K562 (cell line): Measurements from ENCODE around the gene TSSK2. TPM values are rescaled to one million over a fixed set of nuclear protein-coding genes. Genes with fewer than 3 reads are reported as not detected.

Experiments
- ELF2 ChIP-seq: fragments of 250-450 bp; sonication (Bioruptor Pico); IDR thresholded peaks from 2 replicates; pipeline ENCODE4 v1.5.0; 2021; ENCODE audit warnings: mild to moderate bottlenecking
- MYBL2 ChIP-seq, 2 experiments: fragments of 450-650 bp in 1 of 2; sonication (generic) in 1 of 2; formaldehyde crosslinking in 1 of 2; IDR thresholded peaks; 2 replicates each; pipeline versions ENCODE4 v1.6.1 to v1.8.1; 2017 to 2022; ENCODE audit warnings: borderline replicate concordance in 1 of 2, inconsistent platforms in 1 of 2, low read depth in 1 of 2, mild to moderate bottlenecking in 1 of 2, missing genetic modification reagents in 1 of 2, moderate library complexity in 1 of 2
- NRF1 ChIP-seq, 2 experiments: fragments of 450-650 bp; IDR thresholded peaks in 1 of 2; conservative IDR thresholded peaks in 1 of 2; 2 replicates each; pipeline ENCODE4 v1.6.1; 2014; ENCODE audit warnings: mild to moderate bottlenecking in 2 of 2
- PHF20 ChIP-seq: fragments of 450-650 bp; IDR thresholded peaks from 2 replicates; pipeline ENCODE4 v1.6.1; 2018; ENCODE audit not compliant: partially characterized antibody
- PTBP1 ChIP-seq: fragments of 200-400 bp; formaldehyde crosslinking; IDR thresholded peaks from 2 replicates; pipeline ENCODE4 v1.6.1; 2017; ENCODE audit warnings: low read depth, low read length
- WHSC1 ChIP-seq: IDR thresholded peaks from one replicate; pipeline ENCODE4 v1.6.1; 2012; ENCODE audit warnings: low read length, control low read depth, inconsistent platforms
- ZBED1 ChIP-seq: IDR thresholded peaks from 2 replicates; pipeline ENCODE4 v1.6.1; 2014
- ZNF146 ChIP-seq: IDR thresholded peaks from one replicate; pipeline ENCODE4 v1.6.1; 2018; ENCODE audit warnings: missing compliant biosample characterization; ENCODE audit not compliant: unreplicated experiment
- ZNF282 ChIP-seq: sonication (generic); formaldehyde crosslinking; IDR thresholded peaks from 2 replicates; pipeline ENCODE4 v1.8.1; 2023; ENCODE audit warnings: missing genetic modification reagents
- polyA plus RNA-seq, 8 experiments: library from polyadenylated mRNA; depleted of rRNA in 4 of 8; stranded (reverse) in 5 of 8; unstranded in 3 of 8; fragments of >200 nt; fragmentation: Nextera tagmentation in 2 of 8; fragmentation: Illumina TruSeq in 1 of 8; extraction: Ambion mirVana in 2 of 8; extraction: Trizol in 1 of 8; gene quantifications; 2 replicates each; pipeline versions ENCODE4 v1.2.1 to v1.2.3, GENCODE V29; 2011 to 2014; ENCODE audit warnings: inconsistent platforms in 1 of 8, missing spikeins in 1 of 8
- total RNA-seq, 7 experiments: library from RNA; depleted of rRNA in 6 of 7; stranded (reverse); fragments of >200 nt in 6 of 7; fragmentation: Illumina TruSeq in 2 of 7; extraction: Trizol in 2 of 7; gene quantifications; 2 replicates each; pipeline versions ENCODE4 v1.2.1 to v1.2.3, GENCODE V29; 2011 to 2021; ENCODE audit warnings: low replicate concordance in 1 of 7
- TF ChIP-seq, protein P1 (sequence below): fragments of 200-800 bp; sonication (Bioruptor generic); IDR thresholded peaks from 2 replicates; pipeline ENCODE4 v1.6.1; 2016; ENCODE audit warnings: missing genetic modification characterization, missing compliant biosample characterization
- TF ChIP-seq, protein P2 (sequence below): fragments of 250-450 bp; sonication (Bioruptor Pico); IDR thresholded peaks from 2 replicates; pipeline ENCODE4 v1.8.0; 2021; ENCODE audit warnings: moderate library complexity, mild to moderate bottlenecking, inconsistent platforms
- TF ChIP-seq, protein P3 (sequence below): fragments of 450-650 bp; IDR thresholded peaks from 2 replicates; pipeline ENCODE4 v1.6.1; 2014; ENCODE audit warnings: low read depth, mild to moderate bottlenecking, moderate library complexity, borderline replicate concordance
- TF ChIP-seq, protein P4 (sequence below), 2 experiments: IDR thresholded peaks; 2 replicates each; pipeline ENCODE4 v1.6.1; 2011; ENCODE audit warnings: borderline replicate concordance in 1 of 2, control low read depth in 1 of 2, low read depth in 1 of 2, low read length in 1 of 2, mild to moderate bottlenecking in 1 of 2, mixed read lengths in 1 of 2, moderate library complexity in 1 of 2; ENCODE audit not compliant: insufficient read depth in 1 of 2, insufficient read length in 1 of 2, poor library complexity in 1 of 2, severe bottlenecking in 1 of 2; ENCODE audit errors: extremely low read depth in 1 of 2
- TF ChIP-seq, protein P5 (sequence below): fragments of 200-400 bp; formaldehyde crosslinking; IDR thresholded peaks from 2 replicates; pipeline ENCODE4 v1.6.1; 2017; ENCODE audit warnings: mild to moderate bottlenecking, low read depth, low read length, moderate library complexity

Gene TSSK2
- total and polyA plus RNA-seq, 9 of the 15 experiments (the other 6 are each of a cell fraction or from before 2014, with no cell fraction given) = 0.04 TPM; not detected in 8

DNA sequence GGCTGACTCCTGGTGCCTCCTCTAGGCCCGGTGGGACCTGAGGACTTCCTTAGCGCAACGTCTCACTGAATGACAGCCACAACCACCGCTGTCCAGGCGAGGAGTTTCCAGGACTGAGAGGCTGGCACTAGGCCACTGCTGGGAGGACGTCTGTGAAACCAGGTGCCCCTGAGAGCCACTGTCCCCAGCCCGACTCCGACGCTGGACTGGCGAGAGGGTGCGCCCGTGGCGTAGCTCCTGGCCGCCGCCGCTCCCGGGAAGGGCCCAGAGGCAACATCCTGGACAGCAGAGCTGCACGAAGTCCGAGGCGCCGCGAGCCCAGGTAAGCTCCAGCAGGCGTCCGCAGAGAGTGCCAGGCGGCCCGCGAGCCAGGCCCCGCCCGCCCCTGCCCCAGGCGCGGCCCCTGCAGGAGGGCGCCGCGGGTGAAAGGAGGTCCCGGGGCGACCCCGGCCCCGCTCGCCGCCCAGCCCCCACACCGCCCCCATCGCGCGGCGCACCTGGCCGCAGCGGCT, 9.4 kb upstream of the TSSK2 start (continued):
- TF ChIP-seq, protein P1, sequence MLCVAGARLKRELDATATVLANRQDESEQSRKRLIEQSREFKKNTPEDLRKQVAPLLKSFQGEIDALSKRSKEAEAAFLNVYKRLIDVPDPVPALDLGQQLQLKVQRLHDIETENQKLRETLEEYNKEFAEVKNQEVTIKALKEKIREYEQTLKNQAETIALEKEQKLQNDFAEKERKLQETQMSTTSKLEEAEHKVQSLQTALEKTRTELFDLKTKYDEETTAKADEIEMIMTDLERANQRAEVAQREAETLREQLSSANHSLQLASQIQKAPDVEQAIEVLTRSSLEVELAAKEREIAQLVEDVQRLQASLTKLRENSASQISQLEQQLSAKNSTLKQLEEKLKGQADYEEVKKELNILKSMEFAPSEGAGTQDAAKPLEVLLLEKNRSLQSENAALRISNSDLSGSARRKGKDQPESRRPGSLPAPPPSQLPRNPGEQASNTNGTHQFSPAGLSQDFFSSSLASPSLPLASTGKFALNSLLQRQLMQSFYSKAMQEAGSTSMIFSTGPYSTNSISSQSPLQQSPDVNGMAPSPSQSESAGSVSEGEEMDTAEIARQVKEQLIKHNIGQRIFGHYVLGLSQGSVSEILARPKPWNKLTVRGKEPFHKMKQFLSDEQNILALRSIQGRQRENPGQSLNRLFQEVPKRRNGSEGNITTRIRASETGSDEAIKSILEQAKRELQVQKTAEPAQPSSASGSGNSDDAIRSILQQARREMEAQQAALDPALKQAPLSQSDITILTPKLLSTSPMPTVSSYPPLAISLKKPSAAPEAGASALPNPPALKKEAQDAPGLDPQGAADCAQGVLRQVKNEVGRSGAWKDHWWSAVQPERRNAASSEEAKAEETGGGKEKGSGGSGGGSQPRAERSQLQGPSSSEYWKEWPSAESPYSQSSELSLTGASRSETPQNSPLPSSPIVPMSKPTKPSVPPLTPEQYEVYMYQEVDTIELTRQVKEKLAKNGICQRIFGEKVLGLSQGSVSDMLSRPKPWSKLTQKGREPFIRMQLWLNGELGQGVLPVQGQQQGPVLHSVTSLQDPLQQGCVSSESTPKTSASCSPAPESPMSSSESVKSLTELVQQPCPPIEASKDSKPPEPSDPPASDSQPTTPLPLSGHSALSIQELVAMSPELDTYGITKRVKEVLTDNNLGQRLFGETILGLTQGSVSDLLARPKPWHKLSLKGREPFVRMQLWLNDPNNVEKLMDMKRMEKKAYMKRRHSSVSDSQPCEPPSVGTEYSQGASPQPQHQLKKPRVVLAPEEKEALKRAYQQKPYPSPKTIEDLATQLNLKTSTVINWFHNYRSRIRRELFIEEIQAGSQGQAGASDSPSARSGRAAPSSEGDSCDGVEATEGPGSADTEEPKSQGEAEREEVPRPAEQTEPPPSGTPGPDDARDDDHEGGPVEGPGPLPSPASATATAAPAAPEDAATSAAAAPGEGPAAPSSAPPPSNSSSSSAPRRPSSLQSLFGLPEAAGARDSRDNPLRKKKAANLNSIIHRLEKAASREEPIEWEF (CRISPR knock-in tag) = no peak
- peak; percentile 43 for TF ChIP-seq ZBED1
- TF ChIP-seq, protein P2, sequence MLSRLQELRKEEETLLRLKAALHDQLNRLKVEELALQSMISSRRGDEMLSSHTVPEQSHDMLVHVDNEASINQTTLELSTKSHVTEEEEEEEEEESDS (CRISPR knock-in tag) = no peak
- 0 out of 2 replicates have a peak, but pooled peaks have one; percentile 25 for TF ChIP-seq PTBP1
- TF ChIP-seq, protein P3, sequence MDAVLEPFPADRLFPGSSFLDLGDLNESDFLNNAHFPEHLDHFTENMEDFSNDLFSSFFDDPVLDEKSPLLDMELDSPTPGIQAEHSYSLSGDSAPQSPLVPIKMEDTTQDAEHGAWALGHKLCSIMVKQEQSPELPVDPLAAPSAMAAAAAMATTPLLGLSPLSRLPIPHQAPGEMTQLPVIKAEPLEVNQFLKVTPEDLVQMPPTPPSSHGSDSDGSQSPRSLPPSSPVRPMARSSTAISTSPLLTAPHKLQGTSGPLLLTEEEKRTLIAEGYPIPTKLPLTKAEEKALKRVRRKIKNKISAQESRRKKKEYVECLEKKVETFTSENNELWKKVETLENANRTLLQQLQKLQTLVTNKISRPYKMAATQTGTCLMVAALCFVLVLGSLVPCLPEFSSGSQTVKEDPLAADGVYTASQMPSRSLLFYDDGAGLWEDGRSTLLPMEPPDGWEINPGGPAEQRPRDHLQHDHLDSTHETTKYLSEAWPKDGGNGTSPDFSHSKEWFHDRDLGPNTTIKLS = no peak
- TF ChIP-seq ELF2 (CRISPR knock-in tag) = no peak
- no peak for TF ChIP-seq ZNF282 (CRISPR knock-in tag)
- peak; percentile 31 for TF ChIP-seq ZNF146 (CRISPR knock-in tag)
- TF ChIP-seq, protein P4, sequence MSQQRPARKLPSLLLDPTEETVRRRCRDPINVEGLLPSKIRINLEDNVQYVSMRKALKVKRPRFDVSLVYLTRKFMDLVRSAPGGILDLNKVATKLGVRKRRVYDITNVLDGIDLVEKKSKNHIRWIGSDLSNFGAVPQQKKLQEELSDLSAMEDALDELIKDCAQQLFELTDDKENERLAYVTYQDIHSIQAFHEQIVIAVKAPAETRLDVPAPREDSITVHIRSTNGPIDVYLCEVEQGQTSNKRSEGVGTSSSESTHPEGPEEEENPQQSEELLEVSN (IDR thresholded peaks at IDR 0.05; ENCODE audit: borderline replicate concordance in 1 of 2, extremely low read depth in 1 of 2, insufficient read depth in 1 of 2, insufficient read length in 1 of 2, low read depth in 1 of 2, low read length in 1 of 2, poor library complexity in 1 of 2, severe bottlenecking in 1 of 2) = peak in 1 of 2 experiments; percentile 28
- no peak for TF ChIP-seq PHF20
- peak; percentile 25 for TF ChIP-seq WHSC1
- TF ChIP-seq MYBL2 (IDR thresholded peaks at IDR 0.05; ENCODE audit: low read depth) = no peak
- no peak for TF ChIP-seq MYBL2 (CRISPR knock-in tag; IDR thresholded peaks at IDR 0.05; ENCODE audit: borderline replicate concordance)
- TF ChIP-seq, protein P5, sequence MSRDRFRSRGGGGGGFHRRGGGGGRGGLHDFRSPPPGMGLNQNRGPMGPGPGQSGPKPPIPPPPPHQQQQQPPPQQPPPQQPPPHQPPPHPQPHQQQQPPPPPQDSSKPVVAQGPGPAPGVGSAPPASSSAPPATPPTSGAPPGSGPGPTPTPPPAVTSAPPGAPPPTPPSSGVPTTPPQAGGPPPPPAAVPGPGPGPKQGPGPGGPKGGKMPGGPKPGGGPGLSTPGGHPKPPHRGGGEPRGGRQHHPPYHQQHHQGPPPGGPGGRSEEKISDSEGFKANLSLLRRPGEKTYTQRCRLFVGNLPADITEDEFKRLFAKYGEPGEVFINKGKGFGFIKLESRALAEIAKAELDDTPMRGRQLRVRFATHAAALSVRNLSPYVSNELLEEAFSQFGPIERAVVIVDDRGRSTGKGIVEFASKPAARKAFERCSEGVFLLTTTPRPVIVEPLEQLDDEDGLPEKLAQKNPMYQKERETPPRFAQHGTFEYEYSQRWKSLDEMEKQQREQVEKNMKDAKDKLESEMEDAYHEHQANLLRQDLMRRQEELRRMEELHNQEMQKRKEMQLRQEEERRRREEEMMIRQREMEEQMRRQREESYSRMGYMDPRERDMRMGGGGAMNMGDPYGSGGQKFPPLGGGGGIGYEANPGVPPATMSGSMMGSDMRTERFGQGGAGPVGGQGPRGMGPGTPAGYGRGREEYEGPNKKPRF = no peak
- TF ChIP-seq NRF1 (conservative IDR thresholded peaks at IDR 0.05 in 1 of 2, IDR thresholded peaks at IDR 0.05 in 1 of 2) = no peak
